ENCODE measurements around the gene IMPDH2.

Gene IMPDH2

GRCh38 chr3:48979451-48979850, 49.7 kb downstream of the IMPDH2 start:
- H4K91ac ChIP-seq (ENCODE audit: low read depth, low read length, poor library complexity), result no peak overlapping the region
- no peak overlapping the region for H2BK5ac ChIP-seq (ENCODE audit: low read length)
- no peak overlapping the region for H2BK120ac ChIP-seq (ENCODE audit: low read depth, low read length)
- no peak overlapping the region for H3K4me3 ChIP-seq (ENCODE audit: low read length in 2 of 2)
- no peak for DNase-seq (ENCODE audit: low spot score)
- no peaks in the 10 kb centered on the region for H3K4me1 ChIP-seq (ENCODE audit: control insufficient read depth in 2 of 2, insufficient read depth in 1 of 2, low read depth in 1 of 2, low read length in 2 of 2)
- no peak overlapping the region for H3K14ac ChIP-seq (ENCODE audit: low read length)
- H3K23ac ChIP-seq (ENCODE audit: low read depth, low read length, poor library complexity), result no peak overlapping the region
- H4K8ac ChIP-seq (ENCODE audit: low read depth, low read length), result no peak overlapping the region
- H3K27me3 ChIP-seq (ENCODE audit: control insufficient read depth in 3 of 3, insufficient read depth in 3 of 3, low read depth in 1 of 3, low read length in 3 of 3), result no peaks in the 10 kb centered on the region
- no peak overlapping the region for H2AFZ ChIP-seq (ENCODE audit: low read length)
- no peak overlapping the region for H3K9ac ChIP-seq (ENCODE audit: low read depth, low read length, poor library complexity)
- no peak overlapping the region for H3K27ac ChIP-seq (replicated peaks; ENCODE audit: low read length)
- no peak overlapping the region for H3K18ac ChIP-seq (ENCODE audit: low read length)
- no CpG with 5 or more reads among the region's 3 CpGs for WGBS, 2 donors (ENCODE audit: extremely low coverage in 2 of 2, insufficient read length in 2 of 2, insufficient replicate concordance in 1 of 2)
- H2BK15ac ChIP-seq (ENCODE audit: low read length), result no peak overlapping the region
- no peak overlapping the region for H2BK12ac ChIP-seq (ENCODE audit: low read length)
- H3K9me3 ChIP-seq (replicated peaks in 1 of 2; ENCODE audit: control insufficient read depth in 2 of 2, insufficient read depth in 1 of 2, low read depth in 1 of 2, low read length in 2 of 2), result no peaks in the 10 kb centered on the region
- no peak overlapping the region for H3K4ac ChIP-seq (ENCODE audit: low read length)
- no peak overlapping the region for H3K4me2 ChIP-seq (ENCODE audit: insufficient read depth, low read length, poor library complexity, severe bottlenecking)
- H3K36me3 ChIP-seq (replicated peaks in 1 of 2; ENCODE audit: control insufficient read depth in 2 of 2, insufficient read depth in 2 of 2, low read length in 2 of 2), result peaks cover 46 to 94% of the 10 kb centered on the region in 2 donors
- H3K79me1 ChIP-seq (ENCODE audit: low read depth, low read length), result peaks cover 5% of the 10 kb centered on the region
- H2AK5ac ChIP-seq (ENCODE audit: low read depth, low read length), result no peak overlapping the region

Small RNA genes lying within 50 kb of the gene (small RNA-seq; reads per million reads assigned to genes)
- 118,982 reads per million, percentile 100 among the genes with 10 or more reads in this experiment for gene MIR191 (ENCODE audit: insufficient read depth)
- 3,433 reads per million, percentile 99 among the genes with 10 or more reads in this experiment for gene MIR425 (ENCODE audit: insufficient read depth)

Measured in neuronal stem cell (in vitro differentiated cells).